GM19438 (cell line): ENCODE measurements around the gene MRTFB.

Experiments
- ATAC-seq: cut with Tn5 transposase; IDR thresholded peaks from one replicate; pipeline ENCODE4 v1.9.1; 2021; ENCODE audit warnings: low read depth; ENCODE audit not compliant: unreplicated experiment

Gene MRTFB

GRCh38 chr16:14304891-14305460, 233.9 kb downstream of the MRTFB start:
- no peak for ATAC-seq

GRCh38 chr16:14306485-14307058, 235.5 kb downstream of the MRTFB start:
- ATAC-seq: no peak

- ATAC-seq: no peak
Observed at GRCh38 chr16:14307059-14307526, 236.0 kb downstream of the MRTFB start.

GRCh38 chr16:14307527-14308367, 236.6 kb downstream of the MRTFB start:
- no peak for ATAC-seq

GRCh38 chr16:14308368-14308723, 237.2 kb downstream of the MRTFB start:
- ATAC-seq: no peak

GRCh38 chr16:14309001-14309886, 238.1 kb downstream of the MRTFB start:
- ATAC-seq: no peak

GRCh38 chr16:14309906-14310305, 238.8 kb downstream of the MRTFB start:
- no peak for ATAC-seq

GRCh38 chr16:14310519-14310991, 239.4 kb downstream of the MRTFB start:
- peak; percentile 67 for ATAC-seq

- no peak for ATAC-seq
Observed at GRCh38 chr16:14314116-14314515, 243.0 kb downstream of the MRTFB start.

GRCh38 chr16:14315683-14316320, 244.7 kb downstream of the MRTFB start:
- ATAC-seq: no peak
